ENCODE results near the gene PLK3.

Gene PLK3

GRCh38 chr1:44842486-44842861, 42.3 kb downstream of the PLK3 start:
- TF ChIP-seq CTCF (IDR thresholded peaks at IDR 0.05; ENCODE audit: control extremely low read depth, extremely low read depth, low read depth, missing control alignments) = no peak
- ChIA-PET CTCF (interaction anchor here (1.1 to 1.7 kb wide), 5 partner anchors 8 to 144 kb away, joined by 3 read pairs; partner anchors contain the start of gene EIF2B3), POLR2A (interaction anchor here (1.6 kb wide), 1 partner anchor 23 kb away, joined by 5 read pairs; no protein-coding TSS in a partner anchor)
- DNase-seq (ENCODE audit: extremely low spot score) = no peak

GRCh38 chr1:44842862-44843655, 42.9 kb downstream of the PLK3 start, which contains the start of gene PTCH2:
PTCH2 (minus strand) TSS chr1:44843253; CDS start chr1:44842932, 321 bp downstream.
- CTCF ChIA-PET = interaction anchor here (1.1 to 2.2 kb wide), 6 partner anchors 11 to 460 kb away, joined by 3 to 7 read pairs (median 3); partner anchors contain the start of gene EIF2B3
- POLR2A ChIA-PET = interaction anchor here (0.6 to 1.6 kb wide), 3 partner anchors 24 to 590 kb away, joined by 3 to 6 read pairs (median 5); no protein-coding TSS in a partner anchor
- TF ChIP-seq CTCF (IDR thresholded peaks at IDR 0.05; ENCODE audit: control extremely low read depth, extremely low read depth, low read depth, missing control alignments) = no peak
- peak; percentile 62 for DNase-seq (ENCODE audit: extremely low spot score)

GRCh38 chr1:44846985-44847384, 46.8 kb downstream of the PLK3 start:
- POLR2A ChIA-PET = no interaction called here
- TF ChIP-seq CTCF (IDR thresholded peaks at IDR 0.05; ENCODE audit: control extremely low read depth, extremely low read depth, low read depth, missing control alignments) = no peak
- no peak for DNase-seq (ENCODE audit: extremely low spot score)
- CTCF ChIA-PET = interaction anchor here (2.5 kb wide), 1 partner anchor 12 kb away, joined by 13 read pairs; no protein-coding TSS in a partner anchor

- DNase-seq (ENCODE audit: extremely low spot score) = no peak
- TF ChIP-seq CTCF (IDR thresholded peaks at IDR 0.05; ENCODE audit: control extremely low read depth, extremely low read depth, low read depth, missing control alignments) = no peak
- ChIA-PET CTCF (no interaction called here), POLR2A (no interaction called here)
These were observed 47.7 kb downstream of the PLK3 start for GRCh38 chr1:44847845-44848244.

- CTCF ChIA-PET = interaction anchor here (1.2 kb wide), 1 partner anchor 11 kb away, joined by 5 read pairs; no protein-coding TSS in a partner anchor
- no peak for DNase-seq (ENCODE audit: extremely low spot score)
- no peak for TF ChIP-seq CTCF (IDR thresholded peaks at IDR 0.05; ENCODE audit: control extremely low read depth, extremely low read depth, low read depth, missing control alignments)
- POLR2A ChIA-PET = interaction anchor here (1.3 kb wide), 1 partner anchor 29 kb away, joined by 6 read pairs; no protein-coding TSS in a partner anchor
These were observed 48.4 kb downstream of the PLK3 start for GRCh38 chr1:44848456-44849181.

GRCh38 chr1:44849575-44850132, 49.5 kb downstream of the PLK3 start:
- CTCF ChIA-PET = interaction anchor here (1.2 kb wide), 1 partner anchor 12 kb away, joined by 5 read pairs; no protein-coding TSS in a partner anchor
- POLR2A ChIA-PET = interaction anchor here (1.3 kb wide), 1 partner anchor 30 kb away, joined by 6 read pairs; no protein-coding TSS in a partner anchor
- no peak for TF ChIP-seq CTCF (IDR thresholded peaks at IDR 0.05; ENCODE audit: control extremely low read depth, extremely low read depth, low read depth, missing control alignments)
- no peak for DNase-seq (ENCODE audit: extremely low spot score)
